Ishikawa (cell line): ENCODE data around the gene RHOJ.

Experiments used
- CEBPB ChIP-seq: IDR thresholded peaks from 2 replicates; pipeline ENCODE4 v1.6.1; 2012
- CREB1 ChIP-seq: IDR thresholded peaks from 2 replicates; pipeline ENCODE4 v1.6.1; 2012; ENCODE audit warnings: low read depth
- EGR1 ChIP-seq: IDR thresholded peaks from 2 replicates; pipeline ENCODE4 v1.6.1; 2012
- EP300 ChIP-seq: IDR thresholded peaks from 2 replicates; pipeline ENCODE4 v1.6.1; 2012; ENCODE audit warnings: borderline replicate concordance
- FOXM1 ChIP-seq: IDR thresholded peaks from 2 replicates; pipeline ENCODE4 v1.6.1; 2012; ENCODE audit warnings: low read depth, borderline replicate concordance
- MAX ChIP-seq: IDR thresholded peaks from 2 replicates; pipeline ENCODE4 v1.6.1; 2012
- NFIC ChIP-seq: IDR thresholded peaks from 2 replicates; pipeline ENCODE4 v1.6.1; 2012
- RAD21 ChIP-seq: IDR thresholded peaks from 2 replicates; pipeline ENCODE4 v1.6.1; 2012; ENCODE audit warnings: low read depth
- REST ChIP-seq: IDR thresholded peaks from 2 replicates; pipeline ENCODE4 v1.6.1; 2012; ENCODE audit warnings: low read depth, mild to moderate bottlenecking
- TAF1 ChIP-seq: IDR thresholded peaks from 2 replicates; pipeline ENCODE4 v1.6.1; 2012; ENCODE audit warnings: low read depth, mild to moderate bottlenecking
- USF1 ChIP-seq: IDR thresholded peaks from 2 replicates; pipeline ENCODE4 v1.6.1; 2012
- YY1 ChIP-seq: IDR thresholded peaks from 2 replicates; pipeline ENCODE4 v1.6.1; 2012; ENCODE audit warnings: low read depth

GRCh38 chr14:63212209-63212608 lies 8.0 kb downstream of the RHOJ start:
- TF ChIP-seq CEBPB (no peak), YY1 (no peak), MAX (no peak), RAD21 (no peak), EGR1 (no peak), TAF1 (no peak), EP300 (no peak), USF1 (no peak), REST (no peak), CREB1 (no peak), FOXM1 (no peak), NFIC (no peak)
